Mesodermal cell (in vitro differentiated cells): Measurements from ENCODE around the gene PPP2R5A. TPM values are rescaled to one million over a fixed set of nuclear protein-coding genes. Genes with fewer than 3 reads are reported as not detected.
A peak's percentile ranks its signal among the peaks of the same experiment; 100 is the strongest.

Experiments
- H3K27ac ChIP-seq: 2 replicates; pipeline ENCODE4 v1.7.0; 2013; ENCODE audit warnings: mild to moderate bottlenecking, low read depth, low read length, moderate library complexity; ENCODE audit not compliant: severe bottlenecking
- H3K36me3 ChIP-seq: 2 replicates; pipeline ENCODE4 v1.7.1; 2013; ENCODE audit warnings: mild to moderate bottlenecking, low read length, moderate library complexity; ENCODE audit not compliant: control insufficient read depth, insufficient read depth
- H3K4me1 ChIP-seq: one replicate; pipeline ENCODE4 v1.7.1; 2013; ENCODE audit warnings: mild to moderate bottlenecking, low read length; ENCODE audit not compliant: insufficient read depth, control insufficient read depth, poor library complexity, severe bottlenecking
- H3K4me3 ChIP-seq: 2 replicates; pipeline ENCODE4 v1.7.0; 2013; ENCODE audit warnings: low read length, control low read depth, mild to moderate bottlenecking; ENCODE audit not compliant: insufficient read depth, poor library complexity, severe bottlenecking; ENCODE audit errors: extremely low read depth
- H3K9me3 ChIP-seq: 2 replicates; pipeline ENCODE4 v1.7.1; 2013; ENCODE audit warnings: mild to moderate bottlenecking, low read length, moderate library complexity; ENCODE audit not compliant: control insufficient read depth
- WGBS, 2 experiments: methylation state at CpG; one replicate each; pipeline ENCODE4 v1.1.5; 2013; ENCODE audit warnings: missing lambda C conversion rate in 2 of 2; ENCODE audit not compliant: insufficient coverage in 2 of 2; 5-methylcytosine and 5-hydroxymethylcytosine counted together
- polyA plus RNA-seq, 2 experiments: library from polyadenylated mRNA; stranded (reverse); fragments of 50-300 nt; gene quantifications; one replicate each; pipeline ENCODE4 v1.2.3, GENCODE V29; 2013

PPP2R5A gene
- 18.5 TPM for polyA plus RNA-seq (2013, experiment 1 of 2)
- polyA plus RNA-seq (2013, experiment 2 of 2): 20.0 TPM

- H3K36me3 ChIP-seq: no peaks in the 10 kb centered on the region
- no peaks in the 10 kb centered on the region for H3K9me3 ChIP-seq
- 0% methylated on average over 51 to 69 of the region's 92 CpGs for WGBS, 2 experiments
- H3K27ac ChIP-seq: peak within 1 kb of the TSS; percentile 70
- peak within 1 kb of the TSS; percentile 81 for H3K4me3 ChIP-seq
- H3K4me1 ChIP-seq: peaks cover 7% of the 10 kb centered on the region
Observed at GRCh38 chr1:212284744-212285684, at the start of gene PPP2R5A. TSS of gene PPP2R5A (plus strand) at chr1:212285410. CDS start at chr1:212286111, 701 bp downstream.

- no peak overlapping the region for H3K27ac ChIP-seq
- peaks cover 23% of the 10 kb centered on the region for H3K4me1 ChIP-seq
- H3K9me3 ChIP-seq: no peaks in the 10 kb centered on the region
- WGBS, 2 experiments: 96 to 100% methylated on average over 2 to 3 of the region's 5 CpGs
- H3K4me3 ChIP-seq: no peak overlapping the region
- H3K36me3 ChIP-seq: no peaks in the 10 kb centered on the region
Observed at GRCh38 chr1:212235857-212236256, 49.4 kb upstream of the PPP2R5A start.

DNA sequence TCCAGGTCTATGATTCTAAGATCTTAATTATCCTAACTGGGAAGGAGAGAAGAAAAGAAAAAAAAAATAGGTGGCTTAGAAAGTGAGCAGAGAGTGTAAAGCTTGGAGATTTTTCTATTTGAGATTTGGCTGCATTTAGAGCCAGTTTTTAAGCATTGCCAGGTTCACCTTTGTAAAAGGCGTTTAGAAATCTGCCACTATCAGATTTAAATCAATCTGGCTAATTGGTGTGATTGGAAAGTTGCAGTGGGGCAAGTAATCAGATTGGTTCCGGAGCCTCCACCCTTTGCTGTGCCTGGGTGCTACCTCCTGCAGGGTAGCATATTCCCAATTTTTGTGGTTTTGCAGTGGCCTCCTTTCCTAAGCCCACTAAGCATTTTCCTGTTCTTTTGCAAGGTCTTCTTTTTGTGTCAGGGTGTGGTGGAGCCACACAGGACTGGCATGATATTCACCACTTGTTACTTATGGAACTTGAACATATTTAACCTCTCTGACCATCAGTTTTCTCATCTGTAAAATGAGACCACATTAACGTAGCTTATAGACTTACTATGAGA, 48.5 kb upstream of the PPP2R5A start:
- WGBS, 2 experiments: 60 to 67% methylated on average over 1 of the region's 3 CpGs

DNA sequence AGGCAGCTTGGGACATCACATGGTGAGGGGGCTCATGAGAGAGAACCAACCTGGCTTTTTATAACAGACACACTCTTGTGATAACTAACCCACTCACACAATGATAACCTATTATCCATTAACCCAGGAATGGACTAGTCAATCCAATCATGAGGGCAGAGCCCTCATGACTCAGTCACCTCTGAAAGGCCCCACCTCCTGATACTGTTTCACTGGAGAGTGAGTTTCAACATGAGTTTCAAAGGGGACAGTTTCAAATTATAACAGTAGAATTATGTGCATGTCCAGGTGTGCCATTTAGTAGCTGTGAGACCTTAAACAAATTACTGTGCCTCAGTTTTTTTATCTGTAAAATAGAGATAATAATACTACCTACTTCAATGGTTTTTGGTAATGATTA, 47.6 kb upstream of the PPP2R5A start:
- Histone ChIP-seq H3K4me1 (peaks cover 23% of the 10 kb centered on the region), H3K36me3 (no peaks in the 10 kb centered on the region), H3K27ac (no peak overlapping the region), H3K9me3 (no peaks in the 10 kb centered on the region), H3K4me3 (no peak overlapping the region)

More for the DNA sequence above, 48.5 kb upstream of the PPP2R5A start:
- H3K4me1 ChIP-seq: peaks cover 23% of the 10 kb centered on the region
- no peak overlapping the region for H3K27ac ChIP-seq
- no peaks in the 10 kb centered on the region for H3K9me3 ChIP-seq
- H3K4me3 ChIP-seq: no peak overlapping the region
- H3K36me3 ChIP-seq: no peaks in the 10 kb centered on the region

DNA sequence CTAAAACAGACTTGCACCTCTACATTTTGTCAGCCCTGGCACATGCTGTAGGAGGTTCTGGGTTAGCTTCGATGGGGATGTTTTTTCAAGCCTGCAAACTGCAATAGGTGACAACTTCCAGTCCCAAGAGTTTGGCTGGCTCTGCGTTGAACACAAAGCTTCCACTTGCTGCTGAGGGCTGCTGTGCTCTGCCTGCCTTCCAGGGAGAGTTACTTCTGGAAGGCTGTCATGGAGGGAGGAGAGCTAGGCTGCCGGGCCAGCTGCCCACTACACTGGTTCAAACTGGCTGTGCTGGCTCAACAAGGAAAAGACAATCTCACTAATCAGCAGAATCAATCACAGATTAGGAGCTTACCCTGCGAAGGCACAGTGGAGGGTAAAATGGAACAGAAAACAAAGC, 46.7 kb upstream of the PPP2R5A start:
- no peak overlapping the region for H3K27ac ChIP-seq
- H3K36me3 ChIP-seq: no peaks in the 10 kb centered on the region
- H3K4me1 ChIP-seq: peaks cover 23% of the 10 kb centered on the region
- H3K9me3 ChIP-seq: no peaks in the 10 kb centered on the region
- H3K4me3 ChIP-seq: no peak overlapping the region
- 79 to 100% methylated on average over 1 to 2 of the region's 4 CpGs for WGBS, 2 experiments

DNA sequence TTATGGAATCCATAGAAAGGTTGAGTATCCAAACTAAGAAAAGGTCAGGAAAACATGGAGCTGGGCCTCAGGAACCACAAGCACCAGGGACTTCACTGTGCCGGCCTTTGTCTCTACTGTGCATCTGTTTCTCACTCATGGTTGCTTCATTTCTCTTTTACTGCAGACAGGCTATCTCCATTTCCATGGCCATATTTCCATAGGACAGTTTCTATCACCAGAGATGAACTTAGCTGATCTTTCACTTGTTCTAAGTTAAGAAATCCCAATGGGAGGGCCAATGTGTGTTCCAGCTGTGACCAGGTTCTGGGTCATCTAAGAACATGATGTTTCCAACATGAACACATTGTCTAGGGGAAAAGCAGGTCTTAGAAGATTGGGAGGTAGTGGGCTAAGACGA, 43.7 kb upstream of the PPP2R5A start:
- Histone ChIP-seq H3K9me3 (no peaks in the 10 kb centered on the region), H3K27ac (no peak overlapping the region), H3K36me3 (no peaks in the 10 kb centered on the region), H3K4me3 (no peak overlapping the region), H3K4me1 (peaks cover 8% of the 10 kb centered on the region)
- 71 to 100% methylated on average over 1 of the region's 2 CpGs for WGBS, 2 experiments

GRCh38 chr1:212241957-212242287, 43.3 kb upstream of the PPP2R5A start:
- Histone ChIP-seq H3K27ac (no peak overlapping the region), H3K36me3 (no peaks in the 10 kb centered on the region), H3K9me3 (no peaks in the 10 kb centered on the region), H3K4me1 (peaks cover 5% of the 10 kb centered on the region), H3K4me3 (no peak overlapping the region)
- WGBS, 2 experiments: 93 to 96% methylated on average over 3 to 4 of the region's 4 CpGs

GRCh38 chr1:212242288-212242984, 42.8 kb upstream of the PPP2R5A start:
- no peak overlapping the region for H3K4me3 ChIP-seq
- peaks cover 5% of the 10 kb centered on the region for H3K4me1 ChIP-seq
- H3K36me3 ChIP-seq: no peaks in the 10 kb centered on the region
- 88 to 94% methylated on average over 7 to 10 of the region's 11 CpGs for WGBS, 2 experiments
- no peaks in the 10 kb centered on the region for H3K9me3 ChIP-seq
- no peak overlapping the region for H3K27ac ChIP-seq

GRCh38 chr1:212242985-212243308, 42.3 kb upstream of the PPP2R5A start:
- H3K36me3 ChIP-seq: no peaks in the 10 kb centered on the region
- no peak overlapping the region for H3K27ac ChIP-seq
- no peaks in the 10 kb centered on the region for H3K9me3 ChIP-seq
- 100% methylated on average over 1 of the region's 1 CpG for WGBS, 2 experiments
- peaks cover 5% of the 10 kb centered on the region for H3K4me1 ChIP-seq
- H3K4me3 ChIP-seq: no peak overlapping the region

- Histone ChIP-seq H3K36me3 (no peaks in the 10 kb centered on the region), H3K9me3 (no peaks in the 10 kb centered on the region), H3K4me3 (no peak overlapping the region), H3K27ac (no peak overlapping the region), H3K4me1 (no peaks in the 10 kb centered on the region)
- 87 to 100% methylated on average over 1 of the region's 2 CpGs for WGBS, 2 experiments
Observed at GRCh38 chr1:212244441-212244840, 40.8 kb upstream of the PPP2R5A start.
